Upper lobe of left lung (tissue), 4 donors: Measurements from ENCODE around the gene SOX13.

Experiments
- POLR2A ChIP-seq, 4 donors: fragments of 450-650 bp; IDR thresholded peaks; one replicate each; pipeline ENCODE4 v1.5.1; 2016 to 2017; ENCODE audit warnings: antibody characterized with exemption in 4 of 4, mild to moderate bottlenecking in 2 of 4
- POLR2AphosphoS5 ChIP-seq, 2 donors: sonication (generic); formaldehyde crosslinking; IDR thresholded peaks; one replicate each; pipeline ENCODE4 v1.5.1; 2017; ENCODE audit warnings: antibody characterized with exemption in 2 of 2
- TF ChIP-seq, protein P1 (sequence below), 6 experiments: fragments of 450-650 bp in 4 of 6; fragments of 200-600 bp in 2 of 6; sonication (generic) in 2 of 6; IDR thresholded peaks; one replicate each; pipeline ENCODE4 v1.5.1; 2016 to 2019; ENCODE audit warnings: antibody characterized with exemption in 6 of 6

DNA sequence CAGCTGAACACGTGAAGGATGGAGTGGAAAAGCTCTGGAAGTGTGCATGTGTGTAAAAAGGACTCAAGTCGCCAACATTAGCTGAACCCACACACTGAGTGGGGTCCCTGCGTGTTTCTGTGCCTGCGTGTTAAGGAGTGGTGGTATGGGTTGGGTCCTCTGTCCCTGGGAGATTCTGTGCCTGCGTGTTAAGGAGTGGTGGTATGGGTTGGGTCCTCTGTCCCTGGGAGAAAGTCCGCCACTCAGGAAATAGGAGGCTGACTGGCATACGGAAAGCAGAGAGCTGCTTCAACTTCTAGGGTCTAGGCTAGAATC lies 7.0 kb upstream of the SOX13 start:
- TF ChIP-seq POLR2A (IDR thresholded peaks at IDR 0.05) (no peak), POLR2AphosphoS5 (IDR thresholded peaks at IDR 0.05) (no peak)
- TF ChIP-seq, protein P1, sequence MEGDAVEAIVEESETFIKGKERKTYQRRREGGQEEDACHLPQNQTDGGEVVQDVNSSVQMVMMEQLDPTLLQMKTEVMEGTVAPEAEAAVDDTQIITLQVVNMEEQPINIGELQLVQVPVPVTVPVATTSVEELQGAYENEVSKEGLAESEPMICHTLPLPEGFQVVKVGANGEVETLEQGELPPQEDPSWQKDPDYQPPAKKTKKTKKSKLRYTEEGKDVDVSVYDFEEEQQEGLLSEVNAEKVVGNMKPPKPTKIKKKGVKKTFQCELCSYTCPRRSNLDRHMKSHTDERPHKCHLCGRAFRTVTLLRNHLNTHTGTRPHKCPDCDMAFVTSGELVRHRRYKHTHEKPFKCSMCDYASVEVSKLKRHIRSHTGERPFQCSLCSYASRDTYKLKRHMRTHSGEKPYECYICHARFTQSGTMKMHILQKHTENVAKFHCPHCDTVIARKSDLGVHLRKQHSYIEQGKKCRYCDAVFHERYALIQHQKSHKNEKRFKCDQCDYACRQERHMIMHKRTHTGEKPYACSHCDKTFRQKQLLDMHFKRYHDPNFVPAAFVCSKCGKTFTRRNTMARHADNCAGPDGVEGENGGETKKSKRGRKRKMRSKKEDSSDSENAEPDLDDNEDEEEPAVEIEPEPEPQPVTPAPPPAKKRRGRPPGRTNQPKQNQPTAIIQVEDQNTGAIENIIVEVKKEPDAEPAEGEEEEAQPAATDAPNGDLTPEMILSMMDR (IDR thresholded peaks at IDR 0.05): no peak
